Measurements from ENCODE around the gene ETV3L. TPM values are rescaled to one million over a fixed set of nuclear protein-coding genes. Genes with fewer than 3 reads are reported as not detected.
"Not testable (repeated sequence)": the region's sequence is repeated elsewhere in the genome, so short reads cannot be mapped to it uniquely, and the experiment has no call there.

The ETV3L gene
- total RNA-seq, 1 donor from 2014 or later = not detected

GRCh38 chr1:157105298-157105987 lies 5.8 kb upstream of the ETV3L start:
- intact Hi-C loops (cut with DNase I) = no loop called here
- DNase-seq (ENCODE audit: low spot score in 2 of 2) = no peak
- no peaks in the 10 kb centered on the region for H3K27me3 ChIP-seq
- no peaks in the 10 kb centered on the region for H3K9me3 ChIP-seq
- no peak overlapping the region for H3K27ac ChIP-seq
- no peaks in the 10 kb centered on the region for H3K4me1 ChIP-seq
- no peaks in the 10 kb centered on the region for H3K36me3 ChIP-seq
- no peak overlapping the region for H3K4me3 ChIP-seq
- TF ChIP-seq CTCF (IDR thresholded peaks at IDR 0.05) = no peak

- H3K4me3 ChIP-seq = no peak overlapping the region
- H3K4me1 ChIP-seq = no peaks in the 10 kb centered on the region
- H3K27me3 ChIP-seq = no peaks in the 10 kb centered on the region
- DNase-seq (ENCODE audit: low spot score in 2 of 2) = no peak
- H3K27ac ChIP-seq = no peak overlapping the region
- intact Hi-C loops (cut with DNase I) = no loop called here
- H3K36me3 ChIP-seq = no peaks in the 10 kb centered on the region
- no peaks in the 10 kb centered on the region for H3K9me3 ChIP-seq
- no peak for TF ChIP-seq CTCF (IDR thresholded peaks at IDR 0.05)
Observed at GRCh38 chr1:157104598-157105293, 5.1 kb upstream of the ETV3L start.

GRCh38 chr1:157103268-157103667 lies 3.7 kb upstream of the ETV3L start:
- Histone ChIP-seq H3K9me3 (no peaks in the 10 kb centered on the region), H3K27ac (no peak overlapping the region), H3K4me1 (no peaks in the 10 kb centered on the region), H3K4me3 (no peak overlapping the region), H3K36me3 (no peaks in the 10 kb centered on the region), H3K27me3 (no peaks in the 10 kb centered on the region)
- intact Hi-C loops (cut with DNase I) = no loop called here
- no peak for TF ChIP-seq CTCF (IDR thresholded peaks at IDR 0.05)
- DNase-seq (ENCODE audit: low spot score in 2 of 2) = no peak

- TF ChIP-seq CTCF (IDR thresholded peaks at IDR 0.05) = no peak
- no peak overlapping the region for H3K4me3 ChIP-seq
- no peak overlapping the region for H3K27ac ChIP-seq
- H3K4me1 ChIP-seq = no peaks in the 10 kb centered on the region
- intact Hi-C loops (cut with DNase I) = no loop called here
- H3K27me3 ChIP-seq = no peaks in the 10 kb centered on the region
- no peak for DNase-seq (ENCODE audit: low spot score in 2 of 2)
- H3K9me3 ChIP-seq = no peaks in the 10 kb centered on the region
- no peaks in the 10 kb centered on the region for H3K36me3 ChIP-seq
Observed at GRCh38 chr1:157101149-157101548, 1.5 kb upstream of the ETV3L start.

GRCh38 chr1:157098987-157099632 lies 498 bp downstream of the ETV3L start:
- H3K4me3 ChIP-seq; H3K36me3 ChIP-seq; DNase-seq (ENCODE audit: low spot score in 2 of 2); H3K4me1 ChIP-seq; H3K27me3 ChIP-seq; intact Hi-C loops (cut with DNase I); H3K9me3 ChIP-seq; H3K27ac ChIP-seq: not testable (repeated sequence)

- intact Hi-C loops (cut with DNase I) = no loop called here
- DNase-seq (ENCODE audit: low spot score in 2 of 2) = no peak
- H3K9me3 ChIP-seq = no peaks in the 10 kb centered on the region
- H3K27me3 ChIP-seq = no peaks in the 10 kb centered on the region
- H3K36me3 ChIP-seq = no peaks in the 10 kb centered on the region
- H3K4me1 ChIP-seq = no peaks in the 10 kb centered on the region
- TF ChIP-seq CTCF (IDR thresholded peaks at IDR 0.05) = no peak
- no peak overlapping the region for H3K27ac ChIP-seq
- no peak overlapping the region for H3K4me3 ChIP-seq
Observed at GRCh38 chr1:157098519-157098918, 1.1 kb downstream of the ETV3L start.
